ENCODE data around the gene GTF2H4. TPM values are rescaled to one million over a fixed set of nuclear protein-coding genes. Genes with fewer than 3 reads are reported as not detected.

GTF2H4 gene
- total RNA-seq, 2 donors from 2014 or later = 0.66 to 27.2 TPM

DNA sequence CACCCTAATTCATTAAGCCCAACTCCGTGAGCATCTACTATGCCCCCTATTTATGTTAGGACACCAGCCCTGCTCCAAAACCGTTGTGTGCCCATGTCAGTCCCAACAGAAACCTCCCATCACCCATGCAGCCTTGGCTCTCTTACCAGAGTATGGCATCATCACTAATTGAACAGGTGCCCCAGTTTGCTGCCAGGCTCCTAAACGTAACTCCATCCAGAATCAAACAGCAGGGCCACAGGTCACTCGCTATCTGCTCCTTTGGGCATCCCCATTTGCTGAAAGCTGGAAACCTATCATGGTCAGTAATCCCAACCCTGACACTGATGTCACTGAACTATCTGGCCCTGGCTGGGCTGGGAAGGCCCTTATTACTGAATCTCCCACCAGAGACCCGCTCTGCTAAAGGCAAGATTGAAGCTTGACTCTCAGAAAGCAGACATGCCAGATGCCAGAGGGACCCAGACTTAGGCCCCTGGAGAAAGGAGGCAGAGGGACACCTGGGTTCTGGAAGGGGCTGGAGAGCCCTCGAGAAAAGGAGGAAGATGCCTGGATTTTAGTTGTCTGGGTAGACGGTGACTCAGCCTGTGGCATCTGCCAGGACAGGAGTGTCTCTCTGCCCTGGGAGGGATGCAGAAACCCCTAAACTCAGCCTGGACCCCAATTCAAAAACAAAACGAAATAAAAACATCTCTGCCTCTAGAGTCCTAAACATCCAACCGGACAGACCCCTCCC is 46.8 kb downstream of the GTF2H4 start:
- Histone ChIP-seq H3K9me3 (no peaks in the 10 kb centered on the region), H3K4me1 (peaks cover 11% of the 10 kb centered on the region), H3K27me3 (no peaks in the 10 kb centered on the region), H3K27ac (no peak overlapping the region), H3K36me3 (replicated peaks in 1 of 2; ENCODE audit: insufficient read depth in 1 of 2, low read depth in 2 of 2) (no peaks in the 10 kb centered on the region), H3K4me3 (no peak overlapping the region)
- intact Hi-C loops (cut with DNase I) = no loop called here
- WGBS, 2 donors = 63 to 66% methylated on average over 9 of the region's 9 CpGs
- ATAC-seq (no peak), DNase-seq (no peak)
- TF ChIP-seq POLR2A (IDR thresholded peaks at IDR 0.05) (no peak), CTCF (IDR thresholded peaks at IDR 0.05) (no peak)

GRCh38 chr6:30955367-30956042 is 47.5 kb downstream of the GTF2H4 start:
- H3K9me3 ChIP-seq = no peaks in the 10 kb centered on the region
- no peak overlapping the region for H3K27ac ChIP-seq
- H3K4me1 ChIP-seq = peaks cover 11% of the 10 kb centered on the region
- WGBS, 2 donors = 22 to 30% methylated on average over 16 to 46 of the region's 46 CpGs
- intact Hi-C loops (cut with DNase I) = no loop called here
- ATAC-seq (peak; percentile 71), DNase-seq (peak; percentile 35 to 55 (median 47))
- TF ChIP-seq POLR2A (IDR thresholded peaks at IDR 0.05) (peak in 1 of 3 donors; percentile 25), CTCF (IDR thresholded peaks at IDR 0.05) (no peak)
- no peaks in the 10 kb centered on the region for H3K36me3 ChIP-seq (replicated peaks in 1 of 2; ENCODE audit: insufficient read depth in 1 of 2, low read depth in 2 of 2)
- H3K4me3 ChIP-seq = peak overlapping the region in 1 of 2 donors; percentile 9
- H3K27me3 ChIP-seq = no peaks in the 10 kb centered on the region

GRCh38 chr6:30957716-30958115 is 49.7 kb downstream of the GTF2H4 start:
- H3K36me3 ChIP-seq (replicated peaks in 1 of 2; ENCODE audit: insufficient read depth in 1 of 2, low read depth in 2 of 2) = no peaks in the 10 kb centered on the region
- ATAC-seq = no peak
- peaks cover 11% of the 10 kb centered on the region for H3K4me1 ChIP-seq
- intact Hi-C loops (cut with DNase I) = no loop called here
- H3K9me3 ChIP-seq = no peaks in the 10 kb centered on the region
- no peak for DNase-seq
- H3K4me3 ChIP-seq = no peak overlapping the region
- 84% methylated on average over 2 of the region's 2 CpGs for WGBS, 2 donors
- TF ChIP-seq CTCF (IDR thresholded peaks at IDR 0.05) (no peak), POLR2A (IDR thresholded peaks at IDR 0.05) (no peak)
- H3K27me3 ChIP-seq = no peaks in the 10 kb centered on the region
- no peak overlapping the region for H3K27ac ChIP-seq

- ATAC-seq (no peak), DNase-seq (no peak)
- Histone ChIP-seq H3K4me3 (no peak overlapping the region), H3K9me3 (no peaks in the 10 kb centered on the region), H3K36me3 (replicated peaks in 1 of 2; ENCODE audit: insufficient read depth in 1 of 2, low read depth in 2 of 2) (no peaks in the 10 kb centered on the region), H3K4me1 (peaks cover 2% of the 10 kb centered on the region), H3K27me3 (no peaks in the 10 kb centered on the region), H3K27ac (no peak overlapping the region)
- TF ChIP-seq POLR2A (IDR thresholded peaks at IDR 0.05) (no peak), CTCF (IDR thresholded peaks at IDR 0.05) (no peak)
- intact Hi-C loops (cut with DNase I) = no loop called here
- 60 to 65% methylated on average over 9 of the region's 9 CpGs for WGBS, 2 donors
Measured at GRCh38 chr6:30960907-30961673, 53.1 kb downstream of the GTF2H4 start.
